IMR-90 (cell line): ENCODE results near the gene REST. TPM values are rescaled to one million over a fixed set of nuclear protein-coding genes. Genes with fewer than 3 reads are reported as not detected.

Experiments used
- ATAC-seq: fragments of 200-7000 bp; cut with Tn5 transposase; 2 replicates; pipeline ENCODE4 v1.9.1; 2020; ENCODE audit warnings: low read depth, mild to moderate bottlenecking, moderate library complexity
- BruUV-seq: library from RNA; stranded (reverse); fragments of 400-500 nt; replicated peaks from 2 replicates; lab custom pipeline; 2021; lab: Mats Ljungman, UMichigan
- CTCF ChIA-PET: fragments of 300-600 bp; formaldehyde crosslinking; extraction: SDS; loops from one replicate; lab custom pipeline; 2021; ENCODE audit warnings: antibody characterized with exemption; lab: Yijun Ruan, JAX
- POLR2A ChIA-PET: fragments of 300-600 bp; sonication (Branson Sonifier 250); formaldehyde crosslinking; loops from one replicate; lab custom pipeline; 2022; ENCODE audit warnings: antibody characterized with exemption; ENCODE audit not compliant: unreplicated experiment; lab: Charles Lee
- DNase-seq: peaks from one replicate; pipeline ENCODE4 v3.0.0; 2013
- H2AFZ ChIP-seq: replicated peaks from 2 replicates; pipeline ENCODE3; 2013; ENCODE audit warnings: low read length, mild to moderate bottlenecking; ENCODE audit not compliant: poor library complexity
- H2AK5ac ChIP-seq: 2 replicates; pipeline ENCODE4 v1.6.1; 2013; ENCODE audit warnings: low read depth, low read length, inconsistent platforms
- H2AK9ac ChIP-seq: replicated peaks from 2 replicates; pipeline ENCODE3; 2013; ENCODE audit warnings: mild to moderate bottlenecking, low read depth, low read length, moderate library complexity; ENCODE audit not compliant: poor library complexity
- H2BK120ac ChIP-seq: 2 replicates; pipeline ENCODE4 v1.6.1; 2013; ENCODE audit warnings: low read depth, low read length, inconsistent platforms
- H2BK15ac ChIP-seq: 3 replicates; pipeline ENCODE4 v1.6.1; 2013; ENCODE audit warnings: low read depth, low read length, inconsistent platforms
- H2BK20ac ChIP-seq: 2 replicates; pipeline ENCODE4 v1.6.1; 2013; ENCODE audit warnings: low read depth, mild to moderate bottlenecking, inconsistent platforms, low read length, moderate library complexity
- H2BK5ac ChIP-seq: 2 replicates; pipeline ENCODE4 v1.6.1; 2013; ENCODE audit warnings: mild to moderate bottlenecking, low read depth, low read length, inconsistent platforms; ENCODE audit not compliant: poor library complexity, severe bottlenecking
- H3K14ac ChIP-seq: replicated peaks from 2 replicates; pipeline ENCODE4 v1.6.1; 2013; ENCODE audit warnings: low read depth, low read length, inconsistent platforms
- H3K18ac ChIP-seq: 2 replicates; pipeline ENCODE4 v1.6.1; 2013; ENCODE audit warnings: low read depth, low read length, control low read depth
- H3K23ac ChIP-seq: 2 replicates; pipeline ENCODE4 v1.6.1; 2013; ENCODE audit warnings: low read depth, low read length, inconsistent platforms
- H3K27ac ChIP-seq: 2 replicates; pipeline ENCODE4 v1.5.1; 2013; ENCODE audit warnings: mild to moderate bottlenecking, control low read depth, low read length; ENCODE audit not compliant: insufficient read depth
- H3K27me3 ChIP-seq: 2 replicates; pipeline ENCODE4 v1.6.1; 2013; ENCODE audit warnings: low read length; ENCODE audit not compliant: control insufficient read depth, insufficient read depth
- H3K36me3 ChIP-seq: 2 replicates; pipeline ENCODE4 v1.6.1; 2013; ENCODE audit warnings: low read length, mixed read lengths; ENCODE audit not compliant: control insufficient read depth, insufficient read depth
- H3K4ac ChIP-seq: 2 replicates; pipeline ENCODE4 v1.6.1; 2013; ENCODE audit warnings: low read depth, low read length, inconsistent platforms
- H3K4me1 ChIP-seq: 2 replicates; pipeline ENCODE4 v1.6.1; 2013; ENCODE audit warnings: low read length, mixed read lengths; ENCODE audit not compliant: control insufficient read depth, insufficient read depth
- H3K4me2 ChIP-seq: 2 replicates; pipeline ENCODE4 v1.6.1; 2013; ENCODE audit warnings: low read depth, mild to moderate bottlenecking, control low read depth, low read length, moderate library complexity
- H3K4me3 ChIP-seq: 2 replicates; pipeline ENCODE4 v1.5.1; 2013; ENCODE audit warnings: low read depth, mild to moderate bottlenecking, control low read depth, low read length, moderate library complexity; ENCODE audit not compliant: insufficient read depth
- H3K56ac ChIP-seq: 2 replicates; pipeline ENCODE4 v1.6.1; 2013; ENCODE audit warnings: low read length, inconsistent platforms; ENCODE audit not compliant: insufficient read depth; ENCODE audit errors: extremely low read depth
- H3K79me1 ChIP-seq, 2 experiments: 2 replicates each; pipeline ENCODE4 v1.6.1; 2013; ENCODE audit warnings: low read length in 2 of 2, inconsistent platforms in 1 of 2, low read depth in 1 of 2
- H3K9ac ChIP-seq: 2 replicates; pipeline ENCODE4 v1.6.1; 2013; ENCODE audit warnings: low read depth, low read length, control low read depth
- H3K9me1 ChIP-seq: 2 replicates; pipeline ENCODE4 v1.6.1; 2013; ENCODE audit warnings: low read length, inconsistent platforms; ENCODE audit not compliant: insufficient read depth
- H3K9me3 ChIP-seq: 2 replicates; pipeline ENCODE4 v1.6.1; 2013; ENCODE audit warnings: low read length; ENCODE audit not compliant: control insufficient read depth, insufficient read depth
- H4K20me1 ChIP-seq: 2 replicates; pipeline ENCODE4 v1.6.1; 2013; ENCODE audit warnings: low read length, inconsistent platforms; ENCODE audit not compliant: insufficient read depth
- H4K5ac ChIP-seq: 2 replicates; pipeline ENCODE4 v1.6.1; 2013; ENCODE audit warnings: mild to moderate bottlenecking, low read depth, low read length, control low read depth
- H4K8ac ChIP-seq, 2 experiments: 2 replicates each; pipeline ENCODE4 v1.6.1; 2013; ENCODE audit warnings: low read depth in 2 of 2, low read length in 2 of 2, control low read depth in 1 of 2, inconsistent platforms in 1 of 2
- H4K91ac ChIP-seq: 2 replicates; pipeline ENCODE4 v1.6.1; 2013; ENCODE audit warnings: low read depth, low read length, inconsistent platforms; ENCODE audit not compliant: insufficient read depth
- BHLHE40 ChIP-seq: fragments of 150-350 bp; IDR thresholded peaks from 2 replicates; pipeline ENCODE4 v1.6.1; 2016; ENCODE audit warnings: mild to moderate bottlenecking, low read depth, low read length
- CHD1 ChIP-seq: IDR thresholded peaks from 2 replicates; pipeline ENCODE4 v1.6.1; 2012; ENCODE audit warnings: low read depth, low read length, improper control_type of control experiment
- FOS ChIP-seq: fragments of 150-350 bp; IDR thresholded peaks from 2 replicates; pipeline ENCODE4 v1.6.1; 2016; ENCODE audit warnings: low read depth, low read length
- MAFK ChIP-seq: IDR thresholded peaks from 2 replicates; pipeline ENCODE4 v1.6.1; 2012; ENCODE audit warnings: low read depth, low read length, improper control_type of control experiment
- MAZ ChIP-seq: IDR thresholded peaks from 2 replicates; pipeline ENCODE4 v1.6.1; 2012; ENCODE audit warnings: low read depth, mild to moderate bottlenecking, low read length, improper control_type of control experiment, moderate library complexity, borderline replicate concordance
- MXI1 ChIP-seq: IDR thresholded peaks from 2 replicates; pipeline ENCODE4 v1.6.1; 2012; ENCODE audit warnings: low read depth, mild to moderate bottlenecking, low read length, moderate library complexity, borderline replicate concordance
- NFE2L2 ChIP-seq: fragments of 150-350 bp; IDR thresholded peaks from 2 replicates; pipeline ENCODE4 v1.6.1; 2016; ENCODE audit warnings: low read depth, mild to moderate bottlenecking, low read length
- RCOR1 ChIP-seq: IDR thresholded peaks from 2 replicates; pipeline ENCODE4 v1.6.1; 2012; ENCODE audit warnings: mild to moderate bottlenecking, low read length, improper control_type of control experiment; ENCODE audit not compliant: insufficient replicate concordance
- RFX5 ChIP-seq: IDR thresholded peaks from 2 replicates; pipeline ENCODE4 v1.8.0; 2012; ENCODE audit warnings: low read depth, mild to moderate bottlenecking, low read length, moderate library complexity
- SMC3 ChIP-seq: fragments of 150-350 bp; IDR thresholded peaks from 2 replicates; pipeline ENCODE4 v1.6.1; 2016; ENCODE audit warnings: low read depth, mild to moderate bottlenecking, antibody characterized with exemption, low read length, moderate library complexity
- WGBS, 2 experiments: methylation state at CpG; one replicate each; pipeline versions ENCODE4 v1.1.5 to v1.1.7; 2013; ENCODE audit warnings: missing lambda C conversion rate in 2 of 2; ENCODE audit not compliant: insufficient read length in 1 of 2; ENCODE audit errors: extremely low coverage in 2 of 2; 5-methylcytosine and 5-hydroxymethylcytosine counted together
- dilution Hi-C: fragments of 300-500 bp; cut with HindIII; formaldehyde crosslinking; loops from one replicate; pipeline ENCODE4 v1.14.3; 2018; ENCODE audit warnings: low sequenced_read_pairs; ENCODE audit not compliant: unreplicated experiment
- in situ Hi-C: fragments of 300-500 bp; cut with MboI; formaldehyde crosslinking; loops from 3 replicates; pipeline ENCODE4 v1.14.3; 2019; ENCODE audit warnings: low sequenced_read_pairs, inconsistent platforms, mixed read lengths
- intact Hi-C: fragments of 100-400 bp; cut with micrococcal nuclease; formaldehyde crosslinking; loops from 2 replicates; pipeline ENCODE4 v1.10.0; 2022
- polyA plus RNA-seq, 3 experiments: library from polyadenylated mRNA; depleted of rRNA; stranded (reverse); fragments of >200 nt; gene quantifications; 2 replicates each; pipeline ENCODE4 v1.2.3, GENCODE V29; 2012; ENCODE audit warnings: low replicate concordance in 1 of 3
- total RNA-seq: library from RNA; depleted of rRNA; stranded (reverse); fragments of >200 nt; gene quantifications from 2 replicates; pipeline ENCODE4 v1.2.3, GENCODE V29; 2012
- TF ChIP-seq, protein P1 (sequence below): fragments of 150-350 bp; IDR thresholded peaks from 2 replicates; pipeline ENCODE4 v1.6.1; 2016; ENCODE audit warnings: low read depth, mild to moderate bottlenecking, low read length, moderate library complexity, borderline replicate concordance

REST gene
- total and polyA plus RNA-seq, 2 of the 4 experiments (the other 2 are of a cell fraction) = 10.0 to 66.9 TPM

GRCh38 chr4:56971383-56971782 lies 63.7 kb downstream of the REST start:
- no peak for ATAC-seq
- no peak overlapping the region for H2AK9ac ChIP-seq
- intact Hi-C loops (no loop called here), dilution Hi-C loops (no loop called here), in situ Hi-C loops (no loop called here)
- no peak for DNase-seq
- no peak overlapping the region for H3K4me3 ChIP-seq
- no peak for TF ChIP-seq MAFK
- TF ChIP-seq RCOR1 = no peak
- no peak for TF ChIP-seq RFX5
- no peak for TF ChIP-seq SMC3
- TF ChIP-seq CHD1 = no peak
- TF ChIP-seq, protein P1, sequence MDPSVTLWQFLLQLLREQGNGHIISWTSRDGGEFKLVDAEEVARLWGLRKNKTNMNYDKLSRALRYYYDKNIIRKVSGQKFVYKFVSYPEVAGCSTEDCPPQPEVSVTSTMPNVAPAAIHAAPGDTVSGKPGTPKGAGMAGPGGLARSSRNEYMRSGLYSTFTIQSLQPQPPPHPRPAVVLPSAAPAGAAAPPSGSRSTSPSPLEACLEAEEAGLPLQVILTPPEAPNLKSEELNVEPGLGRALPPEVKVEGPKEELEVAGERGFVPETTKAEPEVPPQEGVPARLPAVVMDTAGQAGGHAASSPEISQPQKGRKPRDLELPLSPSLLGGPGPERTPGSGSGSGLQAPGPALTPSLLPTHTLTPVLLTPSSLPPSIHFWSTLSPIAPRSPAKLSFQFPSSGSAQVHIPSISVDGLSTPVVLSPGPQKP = no peak
- TF ChIP-seq MAZ = no peak
- no peak for TF ChIP-seq BHLHE40
- no peak for TF ChIP-seq MXI1
- TF ChIP-seq NFE2L2 = no peak
- no peak for TF ChIP-seq FOS
- no peak overlapping the region for H4K5ac ChIP-seq
- H2BK120ac ChIP-seq = no peak overlapping the region
- no CpG with 5 or more reads among the region's 2 CpGs for WGBS, 2 experiments
- no peak overlapping the region for H3K4me2 ChIP-seq
- no peak overlapping the region for H3K4ac ChIP-seq
- no peak overlapping the region for H2BK15ac ChIP-seq
- no peak overlapping the region for H2BK20ac ChIP-seq
- H3K27me3 ChIP-seq = no peaks in the 10 kb centered on the region
- no TSS peak for BruUV-seq
- no peak overlapping the region for H2BK5ac ChIP-seq
- H3K9me3 ChIP-seq = peaks cover 6% of the 10 kb centered on the region
- H4K20me1 ChIP-seq = peaks cover 8% of the 10 kb centered on the region; the same call in 1 of the 2 replicates
- no peak overlapping the region for H3K14ac ChIP-seq
- H3K56ac ChIP-seq = no peak overlapping the region
- no peak overlapping the region for H3K18ac ChIP-seq
- H3K23ac ChIP-seq = no peak overlapping the region
- no peak overlapping the region for H3K27ac ChIP-seq
- no peaks in the 10 kb centered on the region for H3K4me1 ChIP-seq
- ChIA-PET POLR2A (no interaction called here), CTCF (no interaction called here)
- peaks cover 8 to 35% of the 10 kb centered on the region in 2 experiments; a peak in 3 of 4 replicates for H3K79me1 ChIP-seq
- H3K36me3 ChIP-seq = peaks cover 40% of the 10 kb centered on the region
- no peak overlapping the region for H3K9ac ChIP-seq
- H4K91ac ChIP-seq = no peak overlapping the region
- H3K9me1 ChIP-seq = no peaks in the 10 kb centered on the region; the same call in none of the 2 replicates
- H2AK5ac ChIP-seq = no peak overlapping the region
- no peak overlapping the region for H4K8ac ChIP-seq
- no peak overlapping the region for H2AFZ ChIP-seq
